GM12892 (cell line): ENCODE data around the gene COG2.
"Not testable (repeated sequence)": the region's sequence is repeated elsewhere in the genome, so short reads cannot be mapped to it uniquely, and the experiment has no call there.

ENCODE experiments used
- DNase-seq: peaks from one replicate; pipeline ENCODE4 v3.0.0; 2011; ENCODE audit not compliant: insufficient read length
- FAIRE-seq: peaks from 2 replicates; lab custom pipeline; 2011; peaks lifted over from hg19 to GRCh38; lab: Jason Lieb, UNC
- POLR2A ChIP-seq: IDR thresholded peaks from 2 replicates; pipeline ENCODE4 v1.6.1; 2011; ENCODE audit warnings: low read depth, low read length, control low read depth
- POLR2AphosphoS5 ChIP-seq: IDR thresholded peaks from 2 replicates; pipeline ENCODE4 v1.6.1; 2011; ENCODE audit warnings: low read depth, low read length, control low read depth
- TAF1 ChIP-seq: IDR thresholded peaks from 2 replicates; pipeline ENCODE4 v1.6.1; 2011; ENCODE audit warnings: low read depth, mild to moderate bottlenecking, control low read depth, low read length, borderline replicate concordance

Gene COG2

GRCh38 chr1:230713138-230713537 lies 70.9 kb downstream of the COG2 start:
- DNase-seq (no peak), FAIRE-seq (no peak)
- TF ChIP-seq TAF1: no peak

- TF ChIP-seq TAF1 (no peak), POLR2A (no peak), POLR2AphosphoS5 (no peak)
- DNase-seq (no peak), FAIRE-seq (no peak)
These were observed 71.2 kb downstream of the COG2 start for GRCh38 chr1:230713547-230713914.

GRCh38 chr1:230713915-230714764 lies 71.9 kb downstream of the COG2 start, which contains the start of gene AGT:
AGT (minus strand) TSS chr1:230714122; CDS start chr1:230710823, 3,299 bp downstream.
- no peak for FAIRE-seq
- DNase-seq: no peak
- no peak for TF ChIP-seq POLR2A
- no peak for TF ChIP-seq TAF1
- no peak for TF ChIP-seq POLR2AphosphoS5

GRCh38 chr1:230715510-230715909 lies 73.2 kb downstream of the COG2 start:
- no peak for FAIRE-seq
- no peak for DNase-seq
- no peak for TF ChIP-seq TAF1
- TF ChIP-seq POLR2AphosphoS5: no peak
- TF ChIP-seq POLR2A: no peak

- not testable (repeated sequence) for FAIRE-seq, DNase-seq
These were observed 74.2 kb downstream of the COG2 start for GRCh38 chr1:230716453-230716852.

- DNase-seq (no peak), FAIRE-seq (no peak)
- TF ChIP-seq POLR2AphosphoS5: no peak
- no peak for TF ChIP-seq POLR2A
- TF ChIP-seq TAF1: no peak
These were observed 75.0 kb downstream of the COG2 start for GRCh38 chr1:230717251-230717650.

- DNase-seq, FAIRE-seq: not testable (repeated sequence)
These were observed 79.7 kb downstream of the COG2 start for GRCh38 chr1:230721849-230722522.

- FAIRE-seq (no peak), DNase-seq (no peak)
- no peak for TF ChIP-seq POLR2AphosphoS5
- no peak for TF ChIP-seq POLR2A
These were observed 83.2 kb downstream of the COG2 start for GRCh38 chr1:230725256-230726012.

GRCh38 chr1:230728710-230729392 lies 86.6 kb downstream of the COG2 start:
- FAIRE-seq (no peak), DNase-seq (no peak)
- no peak for TF ChIP-seq POLR2A
- TF ChIP-seq POLR2AphosphoS5: no peak
- no peak for TF ChIP-seq TAF1

GRCh38 chr1:230730977-230731376 lies 88.7 kb downstream of the COG2 start:
- no peak for TF ChIP-seq TAF1
- no peak for TF ChIP-seq POLR2A
- TF ChIP-seq POLR2AphosphoS5: no peak
- DNase-seq (no peak), FAIRE-seq (no peak)

- DNase-seq (no peak), FAIRE-seq (no peak)
- TF ChIP-seq TAF1 (no peak), POLR2AphosphoS5 (no peak), POLR2A (no peak)
These were observed 93.2 kb downstream of the COG2 start for GRCh38 chr1:230735447-230735846.
